GM23338 (cell line): ENCODE results near the gene KRTAP10-1. TPM values are rescaled to one million over a fixed set of nuclear protein-coding genes. Genes with fewer than 3 reads are reported as not detected.

Experiments
- ATAC-seq: fragments of 200-7000 bp; cut with Tn5 transposase; 3 replicates; pipeline ENCODE4 v1.9.1; 2020
- DNase-seq: peaks from one replicate; pipeline ENCODE4 v3.0.0-alpha.2; 2015; ENCODE audit warnings: low spot score
- H2AFZ ChIP-seq: fragments of 200-600 bp; sonication (generic); 2 replicates; pipeline ENCODE4 v1.8.0; 2016; ENCODE audit warnings: antibody characterized with exemption, mild to moderate bottlenecking, moderate library complexity
- H3F3A ChIP-seq: fragments of 200-600 bp; sonication (generic); replicated peaks from 2 replicates; pipeline ENCODE4 v1.8.0; 2017; ENCODE audit warnings: antibody characterized with exemption, mixed run types, low read depth
- H3K27ac ChIP-seq: fragments of 200-600 bp; sonication (generic); 2 replicates; pipeline ENCODE4 v1.6.1; 2016; ENCODE audit warnings: low read depth
- H3K27me3 ChIP-seq: fragments of 200-600 bp; sonication (generic); 2 replicates; pipeline ENCODE4 v1.8.0; 2016; ENCODE audit warnings: mild to moderate bottlenecking, mixed run types, moderate library complexity; ENCODE audit not compliant: insufficient read depth
- H3K36me3 ChIP-seq: fragments of 200-600 bp; sonication (generic); 2 replicates; pipeline ENCODE4 v1.8.0; 2016; ENCODE audit warnings: mild to moderate bottlenecking; ENCODE audit not compliant: insufficient read depth
- H3K4me1 ChIP-seq: fragments of 200-600 bp; sonication (generic); 2 replicates; pipeline ENCODE4 v1.8.0; 2016; ENCODE audit warnings: mild to moderate bottlenecking, moderate library complexity; ENCODE audit not compliant: insufficient read depth
- H3K4me2 ChIP-seq: fragments of 200-600 bp; sonication (generic); 2 replicates; pipeline ENCODE4 v1.7.1; 2017; ENCODE audit warnings: mixed run types
- H3K4me3 ChIP-seq: fragments of 200-600 bp; sonication (generic); 2 replicates; pipeline ENCODE4 v1.6.1; 2016; ENCODE audit warnings: mixed run types
- H3K79me2 ChIP-seq: fragments of 200-600 bp; sonication (generic); replicated peaks from 2 replicates; pipeline ENCODE4 v1.8.0; 2017; ENCODE audit warnings: mild to moderate bottlenecking; ENCODE audit not compliant: insufficient read depth
- H3K9me2 ChIP-seq: fragments of 200-600 bp; sonication (generic); 2 replicates; pipeline ENCODE4 v1.8.0; 2017; ENCODE audit not compliant: insufficient read depth
- H4K20me1 ChIP-seq: fragments of 200-600 bp; sonication (generic); replicated peaks from 2 replicates; pipeline ENCODE4 v1.8.0; 2017; ENCODE audit warnings: mild to moderate bottlenecking; ENCODE audit not compliant: insufficient read depth
- H3K27ac Mint-ChIP-seq: 2 replicates; pipeline ENCODE4 v1.8.0; 2020; ENCODE audit warnings: inconsistent platforms, mild to moderate bottlenecking, moderate library complexity, mixed read lengths
- H3K27me3 Mint-ChIP-seq: 3 replicates; pipeline ENCODE4 v1.8.0; 2022; ENCODE audit warnings: low read depth, mild to moderate bottlenecking, moderate library complexity, mixed read lengths, inconsistent platforms; ENCODE audit not compliant: insufficient read depth, poor library complexity
- H3K36me3 Mint-ChIP-seq: 3 replicates; pipeline ENCODE4 v1.8.0; 2021; ENCODE audit warnings: low read depth, mild to moderate bottlenecking, inconsistent platforms, moderate library complexity, mixed read lengths
- H3K4me1 Mint-ChIP-seq: 3 replicates; pipeline ENCODE4 v1.8.0; 2020; ENCODE audit warnings: mild to moderate bottlenecking, inconsistent platforms, mixed read lengths
- H3K4me3 Mint-ChIP-seq: 3 replicates; pipeline ENCODE4 v1.8.0; 2021; ENCODE audit warnings: moderate library complexity, mild to moderate bottlenecking, inconsistent platforms, mixed read lengths
- H3K9me3 Mint-ChIP-seq: 3 replicates; pipeline ENCODE4 v1.8.0; 2020; ENCODE audit warnings: moderate library complexity, mild to moderate bottlenecking, inconsistent platforms, mixed read lengths
- CREB1 ChIP-seq: fragments of 250-450 bp; sonication (Bioruptor Pico); IDR thresholded peaks from 2 replicates; pipeline ENCODE4 v1.5.0; 2020; ENCODE audit warnings: low read depth, mild to moderate bottlenecking, moderate library complexity
- ETS1 ChIP-seq: IDR thresholded peaks from 2 replicates; pipeline ENCODE4 v1.6.1; 2016; ENCODE audit warnings: antibody characterized with exemption
- EZH2 ChIP-seq: fragments of 200-600 bp; sonication (generic); IDR thresholded peaks from one replicate; pipeline ENCODE4 v1.8.0; 2017; ENCODE audit warnings: antibody characterized with exemption, mild to moderate bottlenecking, low read depth; ENCODE audit not compliant: unreplicated experiment
- JUNB ChIP-seq: IDR thresholded peaks from one replicate; pipeline ENCODE4 v1.6.1; 2016; ENCODE audit warnings: antibody characterized with exemption; ENCODE audit not compliant: unreplicated experiment
- NANOG ChIP-seq: IDR thresholded peaks from 2 replicates; pipeline ENCODE4 v1.6.1; 2016; ENCODE audit warnings: antibody characterized with exemption, borderline replicate concordance
- POLR2AphosphoS5 ChIP-seq: IDR thresholded peaks from 2 replicates; pipeline ENCODE4 v1.6.1; 2016; ENCODE audit warnings: antibody characterized with exemption, low read depth
- STAT1 ChIP-seq: IDR thresholded peaks from one replicate; pipeline ENCODE4 v1.6.1; 2016; ENCODE audit warnings: antibody characterized with exemption; ENCODE audit not compliant: unreplicated experiment
- ZNF114 ChIP-seq: fragments of 250-450 bp; sonication (Bioruptor Pico); IDR thresholded peaks from 2 replicates; pipeline ENCODE4 v1.5.0; 2020; ENCODE audit warnings: mild to moderate bottlenecking, moderate library complexity
- ZNF331 ChIP-seq: fragments of 250-450 bp; sonication (Bioruptor Pico); IDR thresholded peaks from 2 replicates; pipeline ENCODE4 v1.5.0; 2020; ENCODE audit warnings: low read depth, mild to moderate bottlenecking, moderate library complexity
- ZNF462 ChIP-seq: fragments of 250-450 bp; sonication (Bioruptor Pico); IDR thresholded peaks from 2 replicates; pipeline ENCODE4 v1.5.0; 2020; ENCODE audit warnings: mild to moderate bottlenecking, moderate library complexity
- polyA plus RNA-seq: library from polyadenylated mRNA; unstranded; fragments of >200 nt; fragmentation: Nextera tagmentation; extraction: Ambion mirVana; gene quantifications from 2 replicates; pipeline ENCODE4 v1.2.1, GENCODE V29; 2016
- total RNA-seq: library from RNA; depleted of rRNA; stranded (reverse); fragments of >200 nt; shearing (Covaris generic); gene quantifications from 2 replicates; pipeline ENCODE4 v1.2.3, GENCODE V29; 2014

Gene KRTAP10-1
- total and polyA plus RNA-seq, 2 experiments from 2014 or later: not detected

- no peak overlapping the region for H3K27ac Mint-ChIP-seq
- H3K4me2 ChIP-seq: no peak overlapping the region
Observed at GRCh38 chr21:44495611-44496563, 44.1 kb downstream of the KRTAP10-1 start.

GRCh38 chr21:44494956-44495355 is 45.0 kb downstream of the KRTAP10-1 start:
- DNase-seq: no peak
- H3F3A ChIP-seq: no peaks in the 10 kb centered on the region
- H3K36me3 ChIP-seq: peaks cover 5% of the 10 kb centered on the region; the same call in 1 of the 2 replicates
- Mint-ChIP-seq H3K36me3 (peaks cover 47% of the 10 kb centered on the region), H3K4me3 (no peak overlapping the region), H3K27me3 (peaks cover 5% of the 10 kb centered on the region), H3K9me3 (peaks cover 44% of the 10 kb centered on the region), H3K27ac (no peak overlapping the region), H3K4me1 (peaks cover 24% of the 10 kb centered on the region)
- H3K79me2 ChIP-seq: no peaks in the 10 kb centered on the region
- no peak overlapping the region for H3K27ac ChIP-seq
- H3K4me3 ChIP-seq: no peak overlapping the region
- no peak overlapping the region for H2AFZ ChIP-seq
- no peaks in the 10 kb centered on the region; the same call in 1 of the 2 replicates for H4K20me1 ChIP-seq
- H3K4me2 ChIP-seq: no peak overlapping the region
- H3K9me2 ChIP-seq: no peaks in the 10 kb centered on the region
- ATAC-seq: no peak
- TF ChIP-seq ZNF114 (CRISPR knock-in tag) (no peak), ZNF331 (no peak), STAT1 (no peak), JUNB (no peak), ETS1 (no peak), ZNF462 (no peak), POLR2AphosphoS5 (no peak), EZH2 (no peak), NANOG (no peak), CREB1 (CRISPR knock-in tag) (no peak)
- H3K4me1 ChIP-seq: peaks cover 6% of the 10 kb centered on the region; the same call in 1 of the 2 replicates
- no peaks in the 10 kb centered on the region for H3K27me3 ChIP-seq

More at GRCh38 chr21:44495611-44496563, 44.1 kb downstream of the KRTAP10-1 start:
- TF ChIP-seq CREB1 (CRISPR knock-in tag): no peak
- Histone ChIP-seq H3K36me3 (peaks cover 5% of the 10 kb centered on the region; the same call in 1 of the 2 replicates), H3F3A (no peaks in the 10 kb centered on the region), H3K4me3 (no peak overlapping the region), H3K9me2 (no peaks in the 10 kb centered on the region), H3K27ac (no peak overlapping the region), H3K27me3 (no peaks in the 10 kb centered on the region), H4K20me1 (no peaks in the 10 kb centered on the region; the same call in 1 of the 2 replicates), H2AFZ (no peak overlapping the region), H3K79me2 (no peaks in the 10 kb centered on the region), H3K4me1 (peaks cover 6% of the 10 kb centered on the region; the same call in 1 of the 2 replicates)
- DNase-seq: no peak
- Mint-ChIP-seq H3K36me3 (peaks cover 38% of the 10 kb centered on the region), H3K27me3 (peaks cover 5% of the 10 kb centered on the region), H3K4me1 (peaks cover 24% of the 10 kb centered on the region), H3K4me3 (no peak overlapping the region; the same call in 2 of the 3 replicates), H3K9me3 (peaks cover 40% of the 10 kb centered on the region)
- ATAC-seq: no peak
